SW480 (cell line): Measurements from ENCODE around the gene MACROD2.

Experiments
- DNase-seq: peaks from one replicate; pipeline ENCODE4 v3.0.0-alpha.2; 2016; ENCODE audit warnings: low spot score

Gene MACROD2

GRCh38 chr20:15047601-15048000 is 1052.3 kb downstream of the MACROD2 start:
- DNase-seq: no peak

- no peak for DNase-seq
Observed at GRCh38 chr20:15056246-15056645, 1060.9 kb downstream of the MACROD2 start.

- DNase-seq: no peak
Observed at GRCh38 chr20:15058841-15059240, 1063.5 kb downstream of the MACROD2 start.

- no peak for DNase-seq
Observed at GRCh38 chr20:15059438-15059837, 1064.1 kb downstream of the MACROD2 start.

- DNase-seq: no peak
Observed at GRCh38 chr20:15060265-15061060, 1065.1 kb downstream of the MACROD2 start.

GRCh38 chr20:15061061-15061430 is 1065.7 kb downstream of the MACROD2 start:
- no peak for DNase-seq

- DNase-seq: no peak
Observed at GRCh38 chr20:15061955-15062354, 1066.6 kb downstream of the MACROD2 start.

GRCh38 chr20:15063081-15063480 is 1067.8 kb downstream of the MACROD2 start:
- no peak for DNase-seq

GRCh38 chr20:15064741-15065140 is 1069.4 kb downstream of the MACROD2 start:
- DNase-seq: no peak

- DNase-seq: no peak
Observed at GRCh38 chr20:15065794-15066193, 1070.5 kb downstream of the MACROD2 start.

GRCh38 chr20:15068486-15068885 is 1073.2 kb downstream of the MACROD2 start:
- no peak for DNase-seq

GRCh38 chr20:15069355-15069754 is 1074.0 kb downstream of the MACROD2 start:
- no peak for DNase-seq

GRCh38 chr20:15071085-15071808 is 1075.9 kb downstream of the MACROD2 start:
- no peak for DNase-seq

- DNase-seq: no peak
Observed at GRCh38 chr20:15072316-15072715, 1077.0 kb downstream of the MACROD2 start.

GRCh38 chr20:15075586-15075985 is 1080.3 kb downstream of the MACROD2 start:
- DNase-seq: no peak

GRCh38 chr20:15076785-15077184 is 1081.5 kb downstream of the MACROD2 start:
- DNase-seq: no peak

GRCh38 chr20:15077733-15078250 is 1082.5 kb downstream of the MACROD2 start:
- no peak for DNase-seq

GRCh38 chr20:15079594-15080340 is 1084.5 kb downstream of the MACROD2 start:
- no peak for DNase-seq

- no peak for DNase-seq
Observed at GRCh38 chr20:15081261-15081660, 1085.9 kb downstream of the MACROD2 start.

- DNase-seq: no peak
Observed at GRCh38 chr20:15091421-15092037, 1096.2 kb downstream of the MACROD2 start.

- no peak for DNase-seq
Observed at GRCh38 chr20:15098351-15098750, 1103.0 kb downstream of the MACROD2 start.

- no peak for DNase-seq
Observed at GRCh38 chr20:15099130-15099529, 1103.8 kb downstream of the MACROD2 start.
